ENCODE measurements around the gene SLC35E2B.

GRCh38 chr1:1677718-1678580, 14.6 kb downstream of the SLC35E2B start:
- no peak for TF ChIP-seq CTCF (IDR thresholded peaks at IDR 0.05; ENCODE audit: low read depth, low read length)
- no peak for TF ChIP-seq EZH2phosphoT487 (IDR thresholded peaks at IDR 0.05; ENCODE audit: low read depth)

All from OCI-LY3 (cell line).